GM12875 (cell line): Measurements from ENCODE around the gene ADORA2B.

Experiments used
- H3K4me3 ChIP-seq: one replicate; pipeline ENCODE4 v1.5.1; 2011; ENCODE audit warnings: low read depth, low read length, control low read depth
- TF ChIP-seq, protein P1 (sequence below): IDR thresholded peaks from 2 replicates; pipeline ENCODE4 v1.5.1; 2011; ENCODE audit warnings: low read depth, mild to moderate bottlenecking, control low read depth, inconsistent platforms, low read length, moderate library complexity, borderline replicate concordance; ENCODE audit not compliant: insufficient read depth

The ADORA2B gene

DNA sequence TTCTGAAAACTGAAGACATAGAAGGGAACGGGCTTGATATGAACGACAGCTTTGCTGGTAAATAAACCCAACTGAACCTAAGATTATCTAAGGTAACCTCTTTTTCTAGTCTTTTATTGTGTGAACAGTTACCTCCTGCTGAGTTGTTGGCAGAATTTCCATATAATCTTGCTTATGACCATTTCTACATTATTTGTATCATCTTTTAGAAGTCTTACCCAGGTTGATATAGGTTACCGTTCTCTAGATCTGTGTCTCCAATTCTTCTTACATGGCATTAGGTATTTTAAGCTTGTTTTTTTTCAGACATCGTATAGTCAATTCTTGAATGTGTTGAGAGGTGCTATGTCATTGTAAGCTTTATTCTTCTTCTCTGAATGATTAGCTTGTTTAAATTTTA lies 79.0 kb downstream of the ADORA2B start:
- TF ChIP-seq, protein P1, sequence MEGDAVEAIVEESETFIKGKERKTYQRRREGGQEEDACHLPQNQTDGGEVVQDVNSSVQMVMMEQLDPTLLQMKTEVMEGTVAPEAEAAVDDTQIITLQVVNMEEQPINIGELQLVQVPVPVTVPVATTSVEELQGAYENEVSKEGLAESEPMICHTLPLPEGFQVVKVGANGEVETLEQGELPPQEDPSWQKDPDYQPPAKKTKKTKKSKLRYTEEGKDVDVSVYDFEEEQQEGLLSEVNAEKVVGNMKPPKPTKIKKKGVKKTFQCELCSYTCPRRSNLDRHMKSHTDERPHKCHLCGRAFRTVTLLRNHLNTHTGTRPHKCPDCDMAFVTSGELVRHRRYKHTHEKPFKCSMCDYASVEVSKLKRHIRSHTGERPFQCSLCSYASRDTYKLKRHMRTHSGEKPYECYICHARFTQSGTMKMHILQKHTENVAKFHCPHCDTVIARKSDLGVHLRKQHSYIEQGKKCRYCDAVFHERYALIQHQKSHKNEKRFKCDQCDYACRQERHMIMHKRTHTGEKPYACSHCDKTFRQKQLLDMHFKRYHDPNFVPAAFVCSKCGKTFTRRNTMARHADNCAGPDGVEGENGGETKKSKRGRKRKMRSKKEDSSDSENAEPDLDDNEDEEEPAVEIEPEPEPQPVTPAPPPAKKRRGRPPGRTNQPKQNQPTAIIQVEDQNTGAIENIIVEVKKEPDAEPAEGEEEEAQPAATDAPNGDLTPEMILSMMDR, result no peak
- no peak overlapping the region for H3K4me3 ChIP-seq

DNA sequence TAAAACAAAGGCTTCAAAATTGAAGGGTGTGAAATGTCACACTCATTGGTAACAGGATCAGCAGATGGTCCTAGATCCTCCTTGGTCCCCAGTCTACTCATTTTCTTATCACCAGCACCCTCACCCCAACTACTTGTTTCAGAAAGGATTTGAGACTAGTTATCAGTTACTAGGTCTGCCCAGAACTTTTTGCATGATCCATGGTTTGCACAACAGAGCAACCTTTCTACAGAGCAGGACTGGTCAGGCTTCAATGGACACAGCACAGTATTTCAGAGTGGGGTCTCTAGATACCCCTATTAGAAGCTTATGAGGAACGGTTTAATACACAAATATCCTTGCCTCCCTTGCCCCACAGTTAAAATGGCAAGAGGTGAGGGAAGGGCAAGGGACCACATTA lies 80.3 kb downstream of the ADORA2B start:
- TF ChIP-seq, protein P1, result no peak
- no peak overlapping the region for H3K4me3 ChIP-seq
